Stimulated activated CD8-positive, alpha-beta memory T cell treated with anti-CD3 and anti-CD28 coated beads, Interleukin-2, amount 100 ng/mL, for 1 hour (primary cell): ENCODE data around the gene DAZAP2.
"Not testable (repeated sequence)": the region's sequence is repeated elsewhere in the genome, so short reads cannot be mapped to it uniquely, and the experiment has no call there.

Source experiments
- DNase-seq, 2 donors: peaks; one replicate each; pipeline ENCODE4 v3.0.0-alpha.2; 2020; ENCODE audit warnings: low read depth in 2 of 2

DAZAP2 gene

GRCh38 chr12:51247523-51248206 lies 9.0 kb downstream of the DAZAP2 start:
- no peak for DNase-seq

GRCh38 chr12:51253276-51253675 lies 14.7 kb downstream of the DAZAP2 start:
- DNase-seq: no peak

- no peak for DNase-seq
These were observed 15.9 kb downstream of the DAZAP2 start for GRCh38 chr12:51254536-51254935.

GRCh38 chr12:51259600-51259999 lies 21.0 kb downstream of the DAZAP2 start:
- not testable (repeated sequence) for DNase-seq

DNA sequence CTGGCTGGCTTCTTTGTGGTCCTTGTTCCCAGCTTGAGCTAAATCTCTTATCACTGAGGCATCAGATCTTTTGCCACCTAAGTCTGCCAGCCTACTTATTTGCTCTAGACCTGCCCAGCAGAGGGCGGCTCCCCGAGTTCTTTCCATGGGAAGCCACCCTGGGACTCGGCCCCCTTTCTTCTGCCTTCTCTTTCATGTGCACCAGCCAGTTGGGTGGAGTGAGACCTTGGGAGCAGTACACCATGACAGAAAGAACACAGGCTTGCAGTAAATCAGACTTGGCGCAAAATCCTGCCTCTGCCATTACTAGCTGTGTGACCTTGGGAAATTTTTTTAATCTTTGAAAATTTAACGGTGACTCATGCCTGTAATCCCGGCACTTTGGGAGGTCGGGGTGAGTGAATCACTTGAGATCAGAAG lies 24.1 kb downstream of the DAZAP2 start:
- DNase-seq: no peak

- no peak for DNase-seq
These were observed 24.7 kb downstream of the DAZAP2 start for GRCh38 chr12:51263341-51263740.

DNA sequence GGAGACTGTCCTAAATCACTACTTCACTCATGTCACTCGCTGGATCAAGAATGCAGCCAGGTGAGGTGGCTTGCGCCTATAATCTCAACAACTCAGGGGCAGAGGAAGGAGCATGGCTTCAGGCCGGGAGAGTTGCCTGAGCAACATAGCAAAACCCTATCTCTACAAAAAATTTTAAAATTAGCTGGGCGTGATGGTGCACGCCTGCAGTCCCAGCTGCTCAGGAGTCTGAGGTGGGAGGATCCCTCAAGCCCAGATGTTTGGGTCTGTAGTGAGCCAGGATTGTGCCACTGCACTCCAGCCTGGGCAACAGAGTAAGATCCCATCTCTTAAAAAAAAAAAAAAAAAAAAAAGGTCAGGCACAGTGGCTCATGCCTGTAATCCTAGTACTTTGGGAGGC lies 25.7 kb downstream of the DAZAP2 start:
- no peak for DNase-seq

- no peak for DNase-seq
These were observed 26.4 kb downstream of the DAZAP2 start for GRCh38 chr12:51265024-51265423.

GRCh38 chr12:51269174-51270066 lies 30.8 kb downstream of the DAZAP2 start:
- DNase-seq: peak; percentile 13 to 44

DNA sequence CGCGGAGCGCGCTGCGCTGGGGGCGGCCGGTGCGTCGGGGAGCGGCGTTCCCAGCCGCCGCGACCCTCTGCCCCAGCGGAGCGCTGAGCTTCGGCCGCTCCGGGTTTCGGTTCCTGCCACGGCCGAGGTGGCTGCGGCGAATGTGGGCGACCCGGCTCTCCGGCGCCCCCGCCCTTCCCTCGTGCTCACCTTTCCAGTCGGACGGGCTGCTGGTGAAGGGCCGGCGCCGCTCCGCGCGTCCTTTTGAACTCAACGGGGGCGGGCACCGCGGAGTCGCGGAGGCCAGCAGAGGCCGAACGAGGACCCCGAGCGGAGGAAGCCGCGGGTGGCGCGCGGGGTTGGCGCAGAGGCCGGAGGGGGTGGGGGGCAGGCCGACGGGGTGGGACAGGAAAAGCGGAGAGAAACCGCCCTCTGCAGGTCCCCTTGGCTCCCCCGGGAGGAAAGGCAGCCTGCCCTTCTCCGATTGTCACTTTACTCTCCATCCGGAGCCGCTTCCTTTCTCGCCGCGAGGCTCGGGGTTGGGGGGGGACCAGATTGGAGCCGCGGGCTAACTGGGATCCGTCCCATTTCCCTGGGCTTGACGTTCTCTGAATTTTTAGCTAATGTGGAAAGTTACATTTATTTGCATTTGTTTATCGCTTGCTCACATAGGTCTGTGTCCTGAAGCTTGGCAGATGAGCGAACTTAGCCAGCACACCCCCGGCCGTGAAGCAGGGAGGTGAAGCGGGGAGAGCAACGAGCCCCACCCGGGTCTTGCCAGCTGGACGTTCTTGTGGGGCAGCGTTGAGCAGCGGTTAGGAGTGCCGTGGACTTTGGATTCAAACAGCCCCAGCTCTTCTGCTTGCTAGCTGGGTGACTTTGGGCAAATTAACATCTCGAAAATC lies 31.7 kb downstream of the DAZAP2 start, which contains the start of gene SMAGP:
TSS of gene SMAGP (minus strand) at position 349 of the 884 bp plus-strand sequence. CDS start 1,137 bp downstream, outside the sequence.
- peak in 1 of 2 donors; percentile 15 for DNase-seq

DNA sequence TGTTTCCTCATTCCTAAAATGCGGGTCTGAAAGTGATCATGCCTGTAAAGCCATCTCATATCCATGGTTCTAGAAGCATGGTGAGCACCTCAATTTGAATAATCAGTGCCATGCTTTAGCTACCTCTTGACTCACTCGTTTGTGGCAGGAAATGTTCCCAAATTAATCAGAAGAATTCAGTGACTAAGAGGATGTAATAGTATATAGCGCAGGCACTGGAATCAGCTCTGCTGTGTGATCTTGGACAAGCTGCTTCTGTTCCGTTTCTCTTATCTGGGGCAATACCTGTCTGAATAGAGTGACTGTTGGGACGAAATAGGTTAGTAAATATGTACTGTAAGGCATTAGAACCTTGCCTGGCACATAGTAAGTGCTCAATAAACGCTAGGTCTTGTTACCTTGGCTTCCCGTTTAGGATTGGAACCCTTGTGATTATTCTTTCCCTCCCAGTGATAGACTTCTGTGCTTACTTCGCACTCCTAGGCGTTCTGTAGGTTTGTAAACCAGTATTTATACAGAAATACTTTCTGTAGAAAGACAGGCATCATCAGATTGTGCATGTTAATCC lies 32.4 kb downstream of the DAZAP2 start:
- no peak for DNase-seq

DNA sequence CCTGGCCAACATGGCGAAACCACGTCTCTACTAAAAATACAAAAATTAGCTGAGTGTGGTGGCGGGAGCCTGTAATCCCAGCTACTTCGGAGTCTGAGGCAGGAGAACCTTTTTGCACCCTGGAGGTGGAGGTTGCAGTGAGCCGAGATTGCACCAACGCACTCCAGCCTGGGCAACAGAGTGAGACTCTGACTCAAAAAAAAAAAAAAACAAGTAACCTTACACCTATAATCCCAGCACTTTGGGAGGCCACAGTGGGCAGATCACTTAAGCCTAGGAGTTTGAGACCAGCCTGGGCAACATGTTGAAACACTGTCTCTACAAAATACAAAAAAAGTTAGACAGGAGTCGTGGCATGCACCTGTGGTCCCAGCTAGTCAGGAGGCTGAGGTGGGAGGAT lies 34.2 kb downstream of the DAZAP2 start:
- DNase-seq: not testable (repeated sequence)

GRCh38 chr12:51275088-51275487 lies 36.5 kb downstream of the DAZAP2 start:
- no peak for DNase-seq

DNA sequence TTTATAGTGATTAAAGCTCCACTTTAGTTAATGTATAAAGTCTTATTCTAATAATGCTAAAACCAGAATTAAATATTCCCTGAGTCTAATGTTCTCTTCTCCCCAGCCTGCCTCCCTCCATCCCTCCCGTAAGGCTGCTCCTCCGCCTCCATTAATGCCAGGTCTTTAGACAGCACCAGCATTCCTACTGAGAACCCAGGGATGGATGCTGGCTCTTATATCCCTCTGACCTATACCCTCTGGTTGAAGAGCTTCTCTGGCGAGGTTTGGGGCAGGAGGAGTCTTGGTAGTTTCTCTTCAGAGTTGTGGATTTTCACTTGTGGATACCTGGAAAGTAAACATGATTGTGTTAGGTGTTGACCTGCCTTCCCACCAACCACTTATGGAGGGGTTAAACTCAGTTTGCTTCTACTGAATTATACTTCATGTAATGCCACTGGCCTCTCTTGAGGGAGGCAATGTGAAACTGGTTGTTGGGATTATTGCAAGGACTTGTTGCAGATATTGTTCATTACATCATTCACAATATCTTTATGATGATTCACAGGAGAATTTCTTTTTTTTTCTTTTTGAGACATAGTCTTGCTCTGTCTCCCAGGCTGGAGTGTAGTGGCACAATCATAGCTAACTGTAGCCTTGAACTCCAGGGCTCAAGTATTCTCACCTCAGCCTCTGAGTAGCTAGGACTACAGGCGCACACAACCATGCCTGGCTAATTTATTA lies 42.7 kb downstream of the DAZAP2 start:
- no peak for DNase-seq

GRCh38 chr12:51285843-51286242 lies 47.2 kb downstream of the DAZAP2 start:
- DNase-seq: no peak

DNA sequence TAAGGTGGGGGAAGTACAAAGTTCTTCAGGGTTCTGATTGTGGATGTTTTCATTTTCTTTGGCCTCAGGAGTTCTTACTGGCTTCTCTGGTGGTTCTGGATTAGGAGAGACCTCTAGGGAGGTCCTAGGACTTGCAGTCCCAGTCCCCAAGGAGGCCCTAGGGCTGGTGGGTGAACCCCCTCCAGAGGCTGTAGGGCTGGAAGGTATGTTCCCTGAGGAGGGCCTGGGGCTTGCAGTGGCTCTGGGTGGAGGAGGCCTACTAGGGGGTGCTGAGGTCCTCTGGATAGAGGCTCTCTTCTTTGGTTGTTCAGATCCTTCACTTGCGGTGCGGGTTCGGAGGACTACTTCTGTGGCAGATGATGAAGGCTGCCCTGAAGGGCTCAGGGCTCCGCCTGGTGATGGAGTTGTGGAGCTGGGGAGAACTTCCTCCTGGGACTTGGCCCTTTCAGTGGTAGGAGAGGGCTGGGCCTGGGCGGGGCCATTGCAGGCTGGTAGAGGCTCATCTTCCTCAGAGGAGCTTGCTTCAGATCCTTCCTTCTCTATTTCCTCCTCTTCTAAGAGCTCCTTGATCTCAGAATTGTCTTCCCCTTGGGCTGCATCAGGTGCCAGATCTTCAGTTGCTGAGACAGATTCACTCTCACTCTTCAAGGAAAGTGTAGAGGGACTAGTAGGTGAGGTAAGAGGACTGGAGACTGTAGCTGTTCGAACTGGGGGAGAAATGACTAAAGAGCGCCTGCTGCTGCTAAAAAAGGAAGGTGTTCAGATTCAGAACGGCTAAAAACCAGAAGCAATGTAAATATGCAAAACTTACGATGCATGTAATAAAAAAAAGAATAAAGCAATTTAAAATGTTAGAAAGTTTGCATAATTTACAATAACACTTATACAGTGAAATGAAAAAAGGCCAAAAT lies 53.2 kb downstream of the DAZAP2 start:
- not testable (repeated sequence) for DNase-seq
